Lower leg skin (tissue), 4 donors: ENCODE measurements around the gene CCL1. TPM values are rescaled to one million over a fixed set of nuclear protein-coding genes. Genes with fewer than 3 reads are reported as not detected.

Experiments used
- DNase-seq, 2 donors: peaks; one replicate each; pipeline ENCODE4 v3.0.0-alpha.2; 2019; ENCODE audit warnings: low spot score in 2 of 2
- H3K4me3 ChIP-seq: fragments of 200-600 bp; sonication (generic); 2 replicates; pipeline ENCODE4 v1.5.1; 2017; ENCODE audit warnings: mild to moderate bottlenecking, low read depth; ENCODE audit not compliant: poor library complexity, severe bottlenecking
- CTCF ChIP-seq, 3 donors: fragments of 450-650 bp; IDR thresholded peaks; one replicate each; pipeline ENCODE4 v1.5.1; 2016; ENCODE audit warnings: antibody characterized with exemption in 3 of 3, mild to moderate bottlenecking in 3 of 3, moderate library complexity in 2 of 3
- POLR2A ChIP-seq, 2 donors: fragments of 450-650 bp; IDR thresholded peaks; one replicate each; pipeline ENCODE4 v1.6.1; 2016 to 2017; ENCODE audit warnings: antibody characterized with exemption in 2 of 2, mild to moderate bottlenecking in 1 of 2, moderate library complexity in 1 of 2
- WGBS, 2 donors: methylation state at CpG; one replicate each; pipeline ENCODE4 v1.1.5; 2018; 5-methylcytosine and 5-hydroxymethylcytosine counted together
- intact Hi-C: fragments of 100-400 bp; cut with DNase I; formaldehyde crosslinking; loops from one replicate; pipeline ENCODE4 v1.15.0; 2023; ENCODE audit warnings: low total_unique reads
- total RNA-seq, 4 donors: library from RNA; depleted of rRNA; stranded (reverse); fragments of >200 nt; gene quantifications; one replicate each; pipeline ENCODE4 v1.1.0, GENCODE V29; 2016

The CCL1 gene
- total RNA-seq, 4 donors from 2014 or later = not detected

- intact Hi-C loops = no loop called here
- no peak overlapping the region for H3K4me3 ChIP-seq
- WGBS, 2 donors = 82 to 84% methylated on average over 6 of the region's 6 CpGs
- no peak for DNase-seq
- TF ChIP-seq POLR2A (IDR thresholded peaks at IDR 0.05) (no peak), CTCF (IDR thresholded peaks at IDR 0.05) (no peak)
These were observed 43.2 kb upstream of the CCL1 start for GRCh38 chr17:34406226-34406625.

- no peak for DNase-seq
- intact Hi-C loops = no loop called here
- TF ChIP-seq CTCF (IDR thresholded peaks at IDR 0.05) = no peak
- WGBS, 2 donors = 60 to 71% methylated on average over 4 of the region's 4 CpGs
- H3K4me3 ChIP-seq = no peak overlapping the region
These were observed 40.0 kb upstream of the CCL1 start for GRCh38 chr17:34403006-34403405.

- no peak overlapping the region for H3K4me3 ChIP-seq
- DNase-seq = no peak
- 49 to 66% methylated on average over 5 of the region's 5 CpGs for WGBS, 2 donors
- TF ChIP-seq POLR2A (IDR thresholded peaks at IDR 0.05) (no peak), CTCF (IDR thresholded peaks at IDR 0.05) (no peak)
- intact Hi-C loops = no loop called here
These were observed 38.1 kb upstream of the CCL1 start for GRCh38 chr17:34401165-34401564.

GRCh38 chr17:34400301-34400931 is 37.4 kb upstream of the CCL1 start:
- TF ChIP-seq CTCF (IDR thresholded peaks at IDR 0.05) = no peak
- no peak for TF ChIP-seq POLR2A (IDR thresholded peaks at IDR 0.05)
- DNase-seq = peak in 1 of 2 donors; percentile 54
- 61 to 65% methylated on average over 10 of the region's 10 CpGs for WGBS, 2 donors
- H3K4me3 ChIP-seq = no peak overlapping the region
- intact Hi-C loops = no loop called here

GRCh38 chr17:34399725-34400124 is 36.7 kb upstream of the CCL1 start:
- intact Hi-C loops = no loop called here
- DNase-seq = no peak
- 47 to 59% methylated on average over 1 of the region's 1 CpG for WGBS, 2 donors
- TF ChIP-seq CTCF (IDR thresholded peaks at IDR 0.05) = no peak
- no peak for TF ChIP-seq POLR2A (IDR thresholded peaks at IDR 0.05)
- H3K4me3 ChIP-seq = no peak overlapping the region

GRCh38 chr17:34398990-34399389 is 36.0 kb upstream of the CCL1 start:
- no peak overlapping the region for H3K4me3 ChIP-seq
- WGBS, 2 donors = 49 to 51% methylated on average over 2 of the region's 2 CpGs
- no peak for TF ChIP-seq POLR2A (IDR thresholded peaks at IDR 0.05)
- no peak for TF ChIP-seq CTCF (IDR thresholded peaks at IDR 0.05)
- intact Hi-C loops = no loop called here
- no peak for DNase-seq
